ENCODE data around the gene ABL1. TPM values are rescaled to one million over a fixed set of nuclear protein-coding genes. Genes with fewer than 3 reads are reported as not detected.

The ABL1 gene
- polyA plus RNA-seq, 1 of the 3 experiments (the other 2 are of a cell fraction), result 24.6 TPM

- CTCF ChIA-PET, result interaction anchor here (0.8 to 10.3 kb wide), 10 partner anchors 15 to 189 kb away, joined by 3 to 177 read pairs (median 52); partner anchors contain the start of gene FIBCD1
- POLR2A ChIA-PET, result no interaction called here
- peaks cover 93% of the 10 kb centered on the region for H4K20me1 ChIP-seq (ENCODE audit: insufficient read depth)
- TF ChIP-seq TCF12 (IDR thresholded peaks at IDR 0.05), result peak; percentile 70
- TF ChIP-seq MEF2A (IDR thresholded peaks at IDR 0.05; ENCODE audit: borderline replicate concordance, low read depth), result no peak
- TF ChIP-seq FOXJ3 (CRISPR knock-in tag; IDR thresholded peaks at IDR 0.05), result no peak
- TF ChIP-seq GATA2 (CRISPR knock-in tag; IDR thresholded peaks at IDR 0.05), result peak; percentile 86
- peaks cover 19% of the 10 kb centered on the region for H3F3A ChIP-seq (replicated peaks; ENCODE audit: insufficient read depth)
- DNase-seq, result peak; percentile 69
- no peak overlapping the region for H3K27ac ChIP-seq (ENCODE audit: low read depth in 2 of 2, low read length in 1 of 2)
- peaks cover 95% of the 10 kb centered on the region for H3K79me2 ChIP-seq (ENCODE audit: insufficient read depth)
- H2AFZ ChIP-seq (ENCODE audit: low read depth), result no peak overlapping the region
- H3K36me3 ChIP-seq (replicated peaks in 1 of 2; ENCODE audit: control insufficient read depth in 1 of 2, insufficient read depth in 2 of 2, low read length in 1 of 2), result peaks cover 51 to 54% of the 10 kb centered on the region in 2 experiments
- H3K4me3 ChIP-seq (ENCODE audit: low read depth in 2 of 2, low read length in 1 of 2), result no peak overlapping the region
- H3K9ac ChIP-seq, result no peak overlapping the region
- H3K4me1 ChIP-seq (ENCODE audit: control insufficient read depth in 1 of 2, insufficient read depth in 2 of 2, low read depth in 1 of 2, low read length in 1 of 2), result peaks cover 0 to 10% of the 10 kb centered on the region in 2 experiments; a peak in 2 of 4 replicates
- no peaks in the 10 kb centered on the region for H3K27me3 ChIP-seq (ENCODE audit: insufficient read depth)
- H3K9me2 ChIP-seq, result no peaks in the 10 kb centered on the region
- H3K9me3 ChIP-seq, result no peaks in the 10 kb centered on the region
- H3K4me2 ChIP-seq, result no peak overlapping the region
- WGBS (ENCODE audit: low lambda C conversion rate), result 91% methylated on average over 3 of the region's 3 CpGs
Measured at GRCh38 chr9:130868230-130868629, 33.2 kb downstream of the ABL1 start.

GRCh38 chr9:130869250-130869649, 34.2 kb downstream of the ABL1 start:
- H3K27me3 ChIP-seq (ENCODE audit: insufficient read depth), result no peaks in the 10 kb centered on the region
- H4K20me1 ChIP-seq (ENCODE audit: insufficient read depth), result peaks cover 87% of the 10 kb centered on the region
- H3K79me2 ChIP-seq (ENCODE audit: insufficient read depth), result peaks cover 90% of the 10 kb centered on the region
- H3K36me3 ChIP-seq (replicated peaks in 1 of 2; ENCODE audit: control insufficient read depth in 1 of 2, insufficient read depth in 2 of 2, low read length in 1 of 2), result peaks cover 55 to 64% of the 10 kb centered on the region in 2 experiments
- no peak overlapping the region for H3K9ac ChIP-seq
- peaks cover 0 to 10% of the 10 kb centered on the region in 2 experiments; a peak in 2 of 4 replicates for H3K4me1 ChIP-seq (ENCODE audit: control insufficient read depth in 1 of 2, insufficient read depth in 2 of 2, low read depth in 1 of 2, low read length in 1 of 2)
- H3K4me2 ChIP-seq, result no peak overlapping the region
- ChIA-PET POLR2A (no interaction called here), CTCF (interaction anchor here (0.8 to 10.3 kb wide), 36 partner anchors 9 to 467 kb away, joined by 3 to 177 read pairs (median 5); no protein-coding TSS in a partner anchor)
- H3K9me2 ChIP-seq, result no peaks in the 10 kb centered on the region
- no peaks in the 10 kb centered on the region for H3K9me3 ChIP-seq
- H3K4me3 ChIP-seq (ENCODE audit: low read depth in 2 of 2, low read length in 1 of 2), result no peak overlapping the region
- TF ChIP-seq NFIC (IDR thresholded peaks at IDR 0.05; ENCODE audit: borderline replicate concordance) (peak; percentile 51), RCOR1 (IDR thresholded peaks at IDR 0.05; ENCODE audit: low read length) (0 out of 2 replicates have a peak, but pooled peaks have one; percentile 43), POLR2AphosphoS5 (IDR thresholded peaks at IDR 0.05; ENCODE audit: low read depth, low read length) (no peak)
- H3F3A ChIP-seq (replicated peaks; ENCODE audit: insufficient read depth), result peaks cover 14% of the 10 kb centered on the region
- no peak overlapping the region; a peak in 1 of 4 replicates for H3K27ac ChIP-seq (ENCODE audit: low read depth in 2 of 2, low read length in 1 of 2)
- no peak overlapping the region for H2AFZ ChIP-seq (ENCODE audit: low read depth)
- DNase-seq, result peak; percentile 53
- 85% methylated on average over 8 of the region's 8 CpGs for WGBS (ENCODE audit: low lambda C conversion rate)

GRCh38 chr9:130870491-130871381, 35.7 kb downstream of the ABL1 start:
- Histone ChIP-seq H2AFZ (ENCODE audit: low read depth) (no peak overlapping the region), H3F3A (replicated peaks; ENCODE audit: insufficient read depth) (peaks cover 12% of the 10 kb centered on the region), H3K4me1 (ENCODE audit: control insufficient read depth in 1 of 2, insufficient read depth in 2 of 2, low read depth in 1 of 2, low read length in 1 of 2) (peaks cover 0 to 10% of the 10 kb centered on the region in 2 experiments; a peak in 2 of 4 replicates), H3K36me3 (replicated peaks in 1 of 2; ENCODE audit: control insufficient read depth in 1 of 2, insufficient read depth in 2 of 2, low read length in 1 of 2) (peaks cover 59 to 71% of the 10 kb centered on the region in 2 experiments), H3K27ac (ENCODE audit: low read depth in 2 of 2, low read length in 1 of 2) (no peak overlapping the region), H3K9ac (no peak overlapping the region), H3K79me2 (ENCODE audit: insufficient read depth) (peaks cover 80% of the 10 kb centered on the region), H4K20me1 (ENCODE audit: insufficient read depth) (peaks cover 81% of the 10 kb centered on the region), H3K9me3 (no peaks in the 10 kb centered on the region), H3K9me2 (no peaks in the 10 kb centered on the region), H3K4me3 (ENCODE audit: low read depth in 2 of 2, low read length in 1 of 2) (no peak overlapping the region), H3K4me2 (no peak overlapping the region), H3K27me3 (ENCODE audit: insufficient read depth) (no peaks in the 10 kb centered on the region)
- 98% methylated on average over 16 of the region's 17 CpGs for WGBS (ENCODE audit: low lambda C conversion rate)
- no peak for DNase-seq
- ChIA-PET POLR2A (no interaction called here), CTCF (interaction anchor here (0.7 to 10.3 kb wide), 33 partner anchors 8 to 465 kb away, joined by 3 to 177 read pairs (median 6); no protein-coding TSS in a partner anchor)
- TF ChIP-seq USF2 (IDR thresholded peaks at IDR 0.05; ENCODE audit: borderline replicate concordance, low read depth, low read length), result no peak
- TF ChIP-seq EP300 (IDR thresholded peaks at IDR 0.05; ENCODE audit: borderline replicate concordance in 1 of 2, low read depth in 1 of 2, low read length in 1 of 2), result no peak
- TF ChIP-seq NRF1 (IDR thresholded peaks at IDR 0.05; ENCODE audit: low read depth, low read length), result no peak
- TF ChIP-seq REST (IDR thresholded peaks at IDR 0.05; ENCODE audit: low read depth, low read length), result no peak
- TF ChIP-seq POLR2AphosphoS5 (IDR thresholded peaks at IDR 0.05; ENCODE audit: low read depth, low read length), result no peak
- no peak for TF ChIP-seq EZH2phosphoT487 (IDR thresholded peaks at IDR 0.05; ENCODE audit: borderline replicate concordance, low read depth)
- TF ChIP-seq TCF12 (IDR thresholded peaks at IDR 0.05), result no peak
- TF ChIP-seq RFX5 (IDR thresholded peaks at IDR 0.05; ENCODE audit: low read length), result no peak
- TF ChIP-seq MEF2A (IDR thresholded peaks at IDR 0.05; ENCODE audit: borderline replicate concordance, low read depth), result no peak
- no peak for TF ChIP-seq YY1 (IDR thresholded peaks at IDR 0.05; ENCODE audit: low read depth)

Data from SK-N-SH (cell line).